Measurements from ENCODE around the gene HINFP. TPM values are rescaled to one million over a fixed set of nuclear protein-coding genes. Genes with fewer than 3 reads are reported as not detected.
A peak's percentile ranks its signal among the peaks of the same experiment; 100 is the strongest.

Gene HINFP
- total and polyA plus RNA-seq, 11 donors = 9.4 to 16.3 (median 12.8) TPM

DNA sequence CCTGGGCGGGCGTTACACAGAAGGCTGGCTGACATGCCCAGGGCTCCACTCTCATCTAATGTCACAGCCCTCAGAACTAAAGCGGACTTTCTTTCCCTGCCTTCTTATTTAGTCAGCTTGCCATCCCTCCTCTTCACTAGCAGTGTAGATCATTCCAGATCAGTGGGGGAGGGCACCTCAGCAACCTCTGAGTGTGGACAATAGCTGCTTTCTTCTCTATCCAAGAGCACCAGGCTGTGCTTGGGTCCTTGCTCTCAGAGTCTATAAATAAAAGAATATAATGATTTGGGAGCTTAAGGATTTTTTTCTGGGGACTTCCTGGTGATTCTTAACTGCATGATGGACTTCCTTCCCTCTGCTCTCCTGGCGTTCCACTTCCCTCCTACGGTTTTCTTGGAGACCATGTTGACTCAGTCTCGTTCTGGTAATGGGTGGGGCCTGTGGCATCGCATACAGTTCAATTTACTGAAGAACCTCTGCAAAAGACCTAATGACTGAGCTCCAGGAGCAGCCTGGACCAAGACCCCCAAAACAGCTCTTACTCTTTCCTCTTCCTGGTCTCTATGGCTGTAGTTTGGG is 39.6 kb upstream of the HINFP start:
- intact Hi-C loops (cut with DNase I) = loop anchor here in 1 of 10 donors (10.0 kb wide), 1 partner anchor 113 kb away; no protein-coding TSS in a partner anchor
- DNase-seq = no peak
- TF ChIP-seq, protein P1, sequence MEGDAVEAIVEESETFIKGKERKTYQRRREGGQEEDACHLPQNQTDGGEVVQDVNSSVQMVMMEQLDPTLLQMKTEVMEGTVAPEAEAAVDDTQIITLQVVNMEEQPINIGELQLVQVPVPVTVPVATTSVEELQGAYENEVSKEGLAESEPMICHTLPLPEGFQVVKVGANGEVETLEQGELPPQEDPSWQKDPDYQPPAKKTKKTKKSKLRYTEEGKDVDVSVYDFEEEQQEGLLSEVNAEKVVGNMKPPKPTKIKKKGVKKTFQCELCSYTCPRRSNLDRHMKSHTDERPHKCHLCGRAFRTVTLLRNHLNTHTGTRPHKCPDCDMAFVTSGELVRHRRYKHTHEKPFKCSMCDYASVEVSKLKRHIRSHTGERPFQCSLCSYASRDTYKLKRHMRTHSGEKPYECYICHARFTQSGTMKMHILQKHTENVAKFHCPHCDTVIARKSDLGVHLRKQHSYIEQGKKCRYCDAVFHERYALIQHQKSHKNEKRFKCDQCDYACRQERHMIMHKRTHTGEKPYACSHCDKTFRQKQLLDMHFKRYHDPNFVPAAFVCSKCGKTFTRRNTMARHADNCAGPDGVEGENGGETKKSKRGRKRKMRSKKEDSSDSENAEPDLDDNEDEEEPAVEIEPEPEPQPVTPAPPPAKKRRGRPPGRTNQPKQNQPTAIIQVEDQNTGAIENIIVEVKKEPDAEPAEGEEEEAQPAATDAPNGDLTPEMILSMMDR (IDR thresholded peaks at IDR 0.05) = no peak
- TF ChIP-seq POLR2A (IDR thresholded peaks at IDR 0.05) = no peak

DNA sequence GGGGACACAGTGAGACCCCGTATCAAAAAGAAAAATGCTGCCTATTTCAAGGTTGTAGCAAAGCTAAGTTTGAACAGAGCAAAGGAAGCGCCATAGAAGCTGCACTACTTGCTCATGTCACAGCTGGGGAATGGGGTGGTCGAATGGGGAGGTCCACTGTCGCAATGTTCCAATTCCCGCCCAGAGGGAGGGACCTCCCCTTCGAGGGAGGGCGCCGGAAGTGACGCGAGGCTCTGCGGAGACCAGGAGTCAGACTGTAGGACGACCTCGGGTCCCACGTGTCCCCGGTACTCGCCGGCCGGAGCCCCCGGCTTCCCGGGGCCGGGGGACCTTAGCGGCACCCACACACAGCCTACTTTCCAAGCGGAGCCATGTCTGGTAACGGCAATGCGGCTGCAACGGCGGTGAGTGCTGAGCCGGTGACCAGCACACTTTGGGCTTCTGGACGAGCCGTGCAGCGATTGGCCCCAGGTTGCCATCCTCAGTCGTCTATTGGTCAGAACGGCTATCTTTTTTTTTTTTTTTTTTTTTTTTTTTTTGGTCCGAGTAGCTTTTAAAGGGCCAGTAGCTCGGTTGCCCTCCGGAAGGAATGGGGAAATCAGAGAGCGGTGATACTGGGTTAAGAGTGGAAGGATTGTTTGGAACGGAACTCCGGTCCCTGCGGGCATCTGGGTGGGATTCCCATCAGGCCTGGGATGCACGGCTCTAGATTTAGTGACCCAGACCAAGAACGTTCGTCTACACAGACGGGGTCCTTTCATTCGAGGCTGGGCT is 36.5 kb upstream of the HINFP start, which contains the start of gene HMBS:
Gene HMBS (plus strand): TSS at position 219 of the 774 bp plus-strand sequence. CDS start 153 bp downstream, at position 372.
- ATAC-seq (peak; percentile 95 to 98 (median 98)), DNase-seq (peak; percentile 92 to 97 (median 95))
- WGBS, 4 donors = 0 to 1% (median 1%) methylated on average over 34 to 45 of the region's 45 CpGs
- peak in 1 of 2 donors; percentile 47 for TF ChIP-seq POLR2A (IDR thresholded peaks at IDR 0.05)
- TF ChIP-seq, protein P1 (IDR thresholded peaks at IDR 0.05) = no peak
- H3K27me3 ChIP-seq = no peaks in the 10 kb centered on the region
- H3K4me1 ChIP-seq = peaks cover 0 to 33% (median 11%) of the 10 kb centered on the region in 12 donors
- H3K4me3 ChIP-seq = peak within 1 kb of the TSS; percentile 49 to 89 (median 77)
- H3K36me3 ChIP-seq = peaks cover 0 to 34% (median 28%) of the 10 kb centered on the region in 9 donors
- peak within 1 kb of the TSS; percentile 73 to 98 (median 91) for H3K27ac ChIP-seq
- no peaks in the 10 kb centered on the region for H3K9me3 ChIP-seq
- intact Hi-C loops (cut with DNase I) = loop anchor here in 1 of 10 donors (2.0 to 10.0 kb wide), 2 partner anchors 28 to 110 kb away; partner anchors contain the start of gene HYOU1

More for the DNA sequence above, 39.6 kb upstream of the HINFP start:
- WGBS, 4 donors = 65 to 74% (median 67%) methylated on average over 7 of the region's 7 CpGs
- Histone ChIP-seq H3K27ac (peak overlapping the region in 1 of 12 donors; percentile 56), H3K4me1 (peaks cover 0 to 29% (median 11%) of the 10 kb centered on the region in 12 donors), H3K27me3 (no peaks in the 10 kb centered on the region), H3K4me3 (no peak overlapping the region), H3K9me3 (no peaks in the 10 kb centered on the region), H3K36me3 (peaks cover 5 to 61% (median 59%) of the 10 kb centered on the region in 9 donors)
- ATAC-seq = no peak

DNA sequence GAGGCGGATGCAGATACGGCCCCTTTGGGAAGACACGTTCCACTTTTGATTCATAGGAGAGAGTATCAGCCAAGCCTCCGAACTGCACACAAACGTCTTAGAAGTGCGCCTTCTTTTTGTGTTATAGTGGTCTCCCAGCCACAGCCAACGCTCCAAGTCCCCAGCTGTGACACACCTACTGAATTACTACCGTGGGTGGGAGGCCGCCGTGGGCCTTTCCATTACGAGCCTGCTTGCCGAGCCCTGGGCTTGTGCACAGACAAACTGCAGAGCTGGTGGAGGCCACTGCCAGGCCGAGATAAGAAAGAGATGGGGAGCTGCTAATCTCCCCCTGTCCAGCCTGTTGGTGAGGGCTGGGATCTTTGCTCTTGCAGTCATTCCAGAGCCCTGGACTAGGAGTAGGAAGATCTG is 35.9 kb upstream of the HINFP start:
- TF ChIP-seq, protein P1 (IDR thresholded peaks at IDR 0.05) = no peak
- no peak for TF ChIP-seq POLR2A (IDR thresholded peaks at IDR 0.05)
- Histone ChIP-seq H3K27ac (peak overlapping the region in 11 of 12 donors; percentile 80 to 98 (median 92)), H3K4me1 (peaks cover 0 to 33% (median 11%) of the 10 kb centered on the region in 12 donors), H3K4me3 (peak overlapping the region; percentile 49 to 89 (median 77)), H3K9me3 (no peaks in the 10 kb centered on the region), H3K27me3 (no peaks in the 10 kb centered on the region), H3K36me3 (peaks cover 0 to 28% (median 22%) of the 10 kb centered on the region in 9 donors)
- DNase-seq (peak in 1 of 5 donors; percentile 22), ATAC-seq (peak in 2 of 4 donors; percentile 5 to 24)
- intact Hi-C loops (cut with DNase I) = loop anchor here in 1 of 10 donors (2.0 to 10.0 kb wide), 2 partner anchors 29 to 109 kb away; partner anchors contain the start of gene HYOU1
- WGBS, 4 donors = 1 to 2% (median 1%) methylated on average over 9 to 13 of the region's 13 CpGs
